Measurements from ENCODE around the gene KIF16B.
A peak's percentile ranks its signal among the peaks of the same experiment; 100 is the strongest.

Gene KIF16B

DNA sequence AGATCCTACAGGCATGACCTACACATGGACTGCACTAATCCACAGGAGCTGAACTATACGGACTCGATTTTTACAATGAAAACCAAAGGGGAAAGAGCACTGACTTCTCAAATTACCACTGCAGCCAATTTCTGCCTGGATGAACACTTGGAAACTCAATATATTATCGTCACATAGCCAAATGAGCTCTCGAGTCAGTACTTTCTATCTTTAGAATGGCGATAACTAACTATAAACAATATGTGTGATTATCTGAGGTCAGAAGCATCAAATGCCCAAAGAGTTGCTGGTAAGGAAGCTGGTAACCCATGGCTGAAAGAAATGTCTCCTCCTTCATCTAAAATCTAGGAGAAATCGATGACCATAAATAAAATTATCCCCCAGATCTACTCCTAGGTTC lies 86.7 kb downstream of the KIF16B start:
- no peaks in the 10 kb centered on the region for H3K9me3 Mint-ChIP-seq
- H3K27ac Mint-ChIP-seq, result no peak overlapping the region
- ATAC-seq (replicated peaks), result no peak
- H3K27me3 Mint-ChIP-seq, result no peaks in the 10 kb centered on the region
- no peak for DNase-seq
- H3K4me1 Mint-ChIP-seq (ENCODE audit: low read depth in 2 of 2), result no peaks in the 10 kb centered on the region
- peaks cover 2% of the 10 kb centered on the region for H3K36me3 Mint-ChIP-seq (ENCODE audit: insufficient read depth)
- no peak overlapping the region for H3K4me3 Mint-ChIP-seq

DNA sequence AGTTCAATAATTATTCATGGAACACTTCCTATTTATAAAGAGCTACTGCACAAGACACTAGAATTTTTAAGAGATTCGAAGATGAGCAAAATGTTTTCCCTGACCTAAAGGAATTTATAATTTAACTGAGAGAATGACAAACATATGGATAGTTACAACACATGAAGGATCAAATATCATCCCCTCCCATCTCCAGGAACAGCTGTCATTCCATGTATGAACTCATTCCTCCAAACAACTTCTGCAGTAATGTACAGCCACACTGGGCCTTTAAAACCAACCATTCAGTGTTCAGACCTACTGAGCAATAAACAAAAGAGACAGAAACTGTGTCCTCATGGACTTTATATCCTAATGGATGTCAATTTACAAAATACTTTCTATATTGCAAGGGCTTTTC lies 87.8 kb downstream of the KIF16B start:
- Mint-ChIP-seq H3K4me1 (ENCODE audit: low read depth in 2 of 2) (no peaks in the 10 kb centered on the region), H3K36me3 (ENCODE audit: insufficient read depth) (peaks cover 2% of the 10 kb centered on the region), H3K27ac (no peak overlapping the region), H3K4me3 (no peak overlapping the region), H3K27me3 (no peaks in the 10 kb centered on the region), H3K9me3 (no peaks in the 10 kb centered on the region)
- ATAC-seq (replicated peaks) (no peak), DNase-seq (no peak)

DNA sequence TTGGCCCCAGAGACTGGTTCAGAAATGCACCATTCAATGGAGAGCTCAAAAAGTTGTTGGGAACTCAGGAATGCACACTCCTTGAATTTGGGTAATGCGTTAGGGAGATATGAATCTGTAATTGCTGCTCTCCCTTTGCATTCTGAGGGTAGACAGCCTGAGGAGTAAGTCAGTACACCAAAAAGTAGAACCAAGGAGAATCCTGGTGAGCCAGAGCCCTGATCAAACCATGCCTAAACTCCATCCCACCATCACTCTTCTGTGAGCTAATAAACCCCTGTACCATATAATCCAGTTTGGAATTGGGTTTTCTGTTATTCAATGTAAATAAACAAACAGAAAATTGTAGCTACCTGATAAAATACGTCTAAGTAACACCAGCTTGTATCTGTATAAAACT lies 90.2 kb downstream of the KIF16B start:
- no peaks in the 10 kb centered on the region for H3K4me1 Mint-ChIP-seq (ENCODE audit: low read depth in 2 of 2)
- H3K4me3 Mint-ChIP-seq, result no peak overlapping the region
- no peak for DNase-seq
- no peak overlapping the region for H3K27ac Mint-ChIP-seq
- no peaks in the 10 kb centered on the region for H3K36me3 Mint-ChIP-seq (ENCODE audit: insufficient read depth)
- H3K27me3 Mint-ChIP-seq, result no peaks in the 10 kb centered on the region
- no peaks in the 10 kb centered on the region for H3K9me3 Mint-ChIP-seq
- no peak for ATAC-seq (replicated peaks)

DNA sequence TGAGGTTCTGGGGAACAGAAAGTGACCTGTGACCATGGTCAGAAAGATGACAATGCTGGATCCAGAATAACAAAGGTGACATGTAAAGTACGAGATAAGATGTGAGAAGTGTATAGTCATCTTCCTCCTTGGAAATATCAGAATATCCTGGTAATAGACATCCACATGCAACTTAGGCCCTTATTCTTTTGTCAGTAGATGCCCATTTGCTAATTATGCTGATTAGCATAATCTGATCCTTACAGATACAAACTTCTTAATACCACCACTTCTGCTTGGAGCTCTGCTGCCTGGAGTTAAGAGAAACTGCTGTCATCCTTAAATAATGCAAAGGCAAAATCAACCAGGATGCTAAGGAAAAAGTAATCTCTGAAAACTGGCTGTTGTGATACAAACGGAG lies 91.3 kb downstream of the KIF16B start:
- H3K4me1 Mint-ChIP-seq (ENCODE audit: low read depth in 2 of 2), result no peaks in the 10 kb centered on the region
- H3K9me3 Mint-ChIP-seq, result no peaks in the 10 kb centered on the region
- no peak overlapping the region for H3K27ac Mint-ChIP-seq
- no peaks in the 10 kb centered on the region for H3K27me3 Mint-ChIP-seq
- H3K4me3 Mint-ChIP-seq, result no peak overlapping the region
- DNase-seq (no peak), ATAC-seq (replicated peaks) (no peak)
- H3K36me3 Mint-ChIP-seq (ENCODE audit: insufficient read depth), result no peaks in the 10 kb centered on the region

DNA sequence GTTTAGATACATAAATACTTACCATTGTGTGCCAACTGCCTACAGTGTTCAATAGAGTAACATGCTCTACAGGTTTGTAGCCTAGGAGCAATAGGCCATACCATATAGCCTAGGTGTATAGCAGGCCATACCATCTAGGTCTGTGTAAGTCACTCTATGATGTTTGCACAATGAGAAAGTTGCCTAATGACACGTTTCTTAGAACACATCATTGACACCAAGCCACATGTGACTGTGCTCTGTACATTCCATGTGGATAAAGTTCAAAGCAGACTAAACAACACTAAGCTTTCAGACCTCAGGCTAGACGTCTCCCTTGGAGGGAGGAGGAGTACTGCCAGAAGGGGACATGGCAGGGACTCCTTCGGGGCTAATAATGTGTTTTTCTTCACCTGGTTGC lies 93.6 kb downstream of the KIF16B start:
- DNase-seq (no peak), ATAC-seq (replicated peaks) (no peak)
- Mint-ChIP-seq H3K4me1 (ENCODE audit: low read depth in 2 of 2) (no peaks in the 10 kb centered on the region), H3K27ac (no peak overlapping the region), H3K27me3 (no peaks in the 10 kb centered on the region), H3K9me3 (no peaks in the 10 kb centered on the region), H3K4me3 (no peak overlapping the region), H3K36me3 (ENCODE audit: insufficient read depth) (no peaks in the 10 kb centered on the region)

DNA sequence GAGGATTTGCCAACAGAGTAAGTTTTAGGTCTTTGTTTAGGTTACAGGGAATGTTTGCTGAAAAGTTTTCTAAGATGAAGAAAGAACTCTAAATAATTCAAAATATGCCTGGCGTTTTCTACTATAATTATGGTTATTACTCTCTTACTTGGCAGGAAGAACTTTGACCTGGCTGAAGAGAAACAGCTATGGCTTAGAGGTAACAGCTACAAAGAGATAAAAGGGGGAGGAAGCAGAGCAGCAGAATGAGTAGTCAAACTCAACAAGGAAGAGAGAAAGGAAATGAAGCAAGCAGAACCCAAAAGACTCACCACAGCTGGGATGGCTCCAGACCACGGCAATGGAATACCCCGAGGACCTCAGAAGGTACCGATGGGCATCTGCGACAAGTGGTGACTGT lies 95.6 kb downstream of the KIF16B start:
- peak overlapping the region in 1 of 2 donors; percentile 22 for H3K27ac Mint-ChIP-seq
- ATAC-seq (replicated peaks) (no peak), DNase-seq (no peak)
- no peaks in the 10 kb centered on the region for H3K9me3 Mint-ChIP-seq
- no peaks in the 10 kb centered on the region for H3K36me3 Mint-ChIP-seq (ENCODE audit: insufficient read depth)
- H3K4me1 Mint-ChIP-seq (ENCODE audit: low read depth in 2 of 2), result peaks cover 1% of the 10 kb centered on the region in 2 donors
- no peak overlapping the region for H3K4me3 Mint-ChIP-seq
- H3K27me3 Mint-ChIP-seq, result no peaks in the 10 kb centered on the region

DNA sequence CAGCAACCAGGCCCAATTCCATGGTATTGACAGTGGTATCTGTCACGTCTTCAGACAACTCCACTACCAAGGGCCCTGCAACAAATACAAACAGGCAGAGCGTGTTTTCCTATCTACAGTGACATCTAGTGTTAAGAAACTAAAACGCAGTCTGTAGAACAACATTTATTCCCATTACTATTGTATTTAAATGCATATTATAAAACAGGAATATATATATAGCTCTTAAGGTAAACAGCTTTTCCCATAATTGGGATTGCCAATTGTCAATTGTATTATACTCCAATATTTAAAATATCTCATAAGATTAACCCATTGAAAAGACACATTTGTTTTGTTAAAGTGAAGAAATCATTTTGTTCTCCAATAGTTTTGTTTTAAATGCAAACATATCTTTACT lies 97.2 kb downstream of the KIF16B start:
- H3K27me3 Mint-ChIP-seq, result no peaks in the 10 kb centered on the region
- no peaks in the 10 kb centered on the region for H3K9me3 Mint-ChIP-seq
- peak; percentile 46 for ATAC-seq (replicated peaks)
- H3K4me1 Mint-ChIP-seq (ENCODE audit: low read depth in 2 of 2), result peaks cover 1 to 3% of the 10 kb centered on the region in 2 donors
- no peaks in the 10 kb centered on the region for H3K36me3 Mint-ChIP-seq (ENCODE audit: insufficient read depth)
- no peak overlapping the region for H3K4me3 Mint-ChIP-seq
- no peak overlapping the region for H3K27ac Mint-ChIP-seq
- no peak for DNase-seq

DNA sequence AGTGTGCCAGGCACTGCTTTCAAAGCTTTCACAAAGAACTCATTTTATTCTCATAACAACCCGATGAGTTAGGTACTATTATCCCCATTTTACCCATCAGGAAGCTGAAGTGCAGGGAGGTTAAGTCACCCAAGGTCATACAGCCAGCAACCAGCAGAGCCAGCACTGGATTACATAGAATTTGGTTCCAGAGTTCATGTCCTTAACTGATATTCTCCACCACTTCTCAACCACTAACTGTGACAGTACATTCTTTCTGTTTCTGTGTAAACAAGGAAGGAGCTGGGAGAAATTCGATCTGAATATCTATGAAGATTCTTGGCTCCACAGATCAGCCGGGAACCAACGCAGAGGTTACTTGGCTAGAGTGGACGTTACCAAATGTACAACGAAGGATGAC lies 98.0 kb downstream of the KIF16B start:
- no peak for ATAC-seq (replicated peaks)
- H3K36me3 Mint-ChIP-seq (ENCODE audit: insufficient read depth), result no peaks in the 10 kb centered on the region
- no peak for DNase-seq
- H3K27me3 Mint-ChIP-seq, result no peaks in the 10 kb centered on the region
- H3K4me1 Mint-ChIP-seq (ENCODE audit: low read depth in 2 of 2), result peaks cover 1 to 3% of the 10 kb centered on the region in 2 donors
- no peaks in the 10 kb centered on the region for H3K9me3 Mint-ChIP-seq
- no peak overlapping the region for H3K4me3 Mint-ChIP-seq
- H3K27ac Mint-ChIP-seq, result no peak overlapping the region

DNA sequence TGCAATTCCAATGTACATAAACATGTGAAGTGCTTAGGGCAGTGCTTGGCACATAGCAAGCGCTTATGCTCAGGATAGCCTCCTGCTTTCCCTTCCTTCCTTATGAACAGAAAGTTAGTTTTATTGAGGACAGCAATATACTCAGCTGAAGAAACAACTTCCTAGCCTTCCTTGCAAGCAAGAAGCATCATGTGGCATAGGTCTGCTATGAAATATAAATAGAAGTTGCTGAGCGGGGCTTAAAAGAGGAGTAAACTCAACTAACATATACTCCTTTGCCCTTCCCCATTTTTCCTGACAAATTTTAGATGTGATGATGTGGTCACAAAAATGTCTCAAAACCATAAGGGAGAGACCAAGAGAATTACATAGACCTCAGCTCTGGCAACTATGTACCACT lies 98.9 kb downstream of the KIF16B start:
- Mint-ChIP-seq H3K4me1 (ENCODE audit: low read depth in 2 of 2) (peaks cover 1 to 3% of the 10 kb centered on the region in 2 donors), H3K9me3 (no peaks in the 10 kb centered on the region), H3K4me3 (no peak overlapping the region), H3K36me3 (ENCODE audit: insufficient read depth) (no peaks in the 10 kb centered on the region), H3K27ac (peak overlapping the region in 1 of 2 donors; percentile 21), H3K27me3 (no peaks in the 10 kb centered on the region)
- no peak for DNase-seq
- ATAC-seq (replicated peaks), result no peak

DNA sequence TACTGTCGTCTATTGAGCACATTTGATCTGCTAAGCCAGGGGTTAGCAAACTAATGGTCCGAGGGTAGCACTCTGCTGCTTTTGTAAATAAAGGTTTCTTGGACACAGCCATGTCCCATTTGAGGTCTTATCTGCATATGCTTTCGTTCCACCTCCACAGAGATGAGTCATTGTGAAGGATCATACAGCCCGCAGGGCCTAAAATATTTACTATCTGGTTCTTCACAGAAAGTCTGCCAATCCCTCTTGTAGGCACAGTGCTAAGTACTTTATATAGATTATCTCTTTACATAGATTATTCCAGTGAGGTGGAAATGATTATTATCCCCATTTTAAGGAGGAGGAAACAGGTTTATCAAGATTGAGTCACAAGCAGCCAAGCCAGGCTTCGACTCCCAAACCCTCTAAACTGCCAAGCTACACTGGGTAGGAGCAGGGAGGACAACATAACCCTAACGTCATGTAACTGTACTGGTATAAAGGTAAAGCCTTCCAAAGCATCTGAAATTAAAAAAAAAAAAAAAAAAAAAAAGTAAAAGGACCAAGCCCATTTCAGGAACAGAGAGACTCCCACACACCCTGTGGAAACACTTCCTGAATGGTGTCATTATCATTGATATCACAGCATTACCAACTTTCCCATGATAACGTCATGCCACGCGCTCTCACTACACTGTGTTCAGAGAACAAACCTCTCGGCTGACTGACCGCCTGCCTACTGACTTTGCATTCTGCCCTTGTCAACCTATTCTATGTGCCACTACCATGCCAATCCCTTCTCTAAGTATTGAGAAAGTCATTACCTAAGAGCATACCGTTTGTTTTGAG lies 101.0 kb downstream of the KIF16B start:
- no peak overlapping the region for H3K4me3 Mint-ChIP-seq
- no peaks in the 10 kb centered on the region for H3K36me3 Mint-ChIP-seq (ENCODE audit: insufficient read depth)
- no peak overlapping the region for H3K27ac Mint-ChIP-seq
- DNase-seq (no peak), ATAC-seq (replicated peaks) (no peak)
- no peaks in the 10 kb centered on the region for H3K9me3 Mint-ChIP-seq
- peaks cover 2 to 3% of the 10 kb centered on the region in 2 donors for H3K4me1 Mint-ChIP-seq (ENCODE audit: low read depth in 2 of 2)
- H3K27me3 Mint-ChIP-seq, result no peaks in the 10 kb centered on the region

DNA sequence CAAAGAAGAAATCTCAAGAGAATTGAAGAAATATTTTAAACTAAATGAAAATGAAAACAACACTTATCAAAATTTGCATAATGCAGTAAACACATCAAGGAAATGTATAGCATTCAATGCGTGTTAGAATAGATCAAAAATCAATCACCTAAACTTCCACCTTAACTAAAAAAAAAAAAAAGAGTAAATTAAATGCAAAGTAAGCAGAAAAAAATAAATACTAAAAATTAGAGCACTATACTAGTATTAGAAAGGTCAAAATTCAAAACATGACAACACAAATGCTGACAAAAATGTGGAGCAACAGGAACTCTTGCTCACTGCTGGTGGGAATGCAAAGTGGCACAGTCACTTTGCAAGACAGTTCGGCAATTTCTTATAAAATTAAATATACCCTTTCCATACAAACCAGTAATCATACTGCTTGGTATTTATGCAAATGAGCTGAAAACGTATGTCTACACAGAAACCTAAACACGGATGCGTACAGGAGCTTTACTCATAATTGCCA lies 103.8 kb downstream of the KIF16B start:
- Mint-ChIP-seq H3K36me3 (ENCODE audit: insufficient read depth) (no peaks in the 10 kb centered on the region), H3K9me3 (peaks cover 0 to 1% of the 10 kb centered on the region in 2 donors), H3K27me3 (no peaks in the 10 kb centered on the region), H3K4me3 (no peak overlapping the region), H3K4me1 (ENCODE audit: low read depth in 2 of 2) (peaks cover 3 to 4% of the 10 kb centered on the region in 2 donors), H3K27ac (no peak overlapping the region)
- DNase-seq (no peak), ATAC-seq (replicated peaks) (no peak)

DNA sequence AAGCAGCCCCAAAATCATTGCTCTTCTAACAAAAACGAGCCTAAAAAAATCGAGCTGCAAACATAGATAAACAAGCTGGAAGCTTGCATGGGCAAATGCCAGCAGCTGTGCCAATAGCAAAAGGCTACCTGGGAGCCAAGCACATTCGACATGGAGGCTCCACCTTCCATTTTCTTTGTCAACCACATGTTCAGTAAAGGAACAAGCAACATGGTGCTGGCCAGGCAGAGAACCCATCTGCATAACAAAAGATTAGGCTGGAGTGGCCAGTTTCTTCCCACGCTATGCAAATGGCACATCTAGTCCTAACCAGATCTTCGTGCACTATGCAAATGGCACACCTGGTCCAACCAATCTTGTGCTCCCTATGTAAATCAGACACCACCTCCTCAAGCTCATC lies 110.5 kb downstream of the KIF16B start:
- DNase-seq, result no peak
- Mint-ChIP-seq H3K9me3 (peaks cover 0 to 1% of the 10 kb centered on the region in 2 donors), H3K27me3 (no peaks in the 10 kb centered on the region), H3K4me3 (no peak overlapping the region), H3K27ac (no peak overlapping the region), H3K4me1 (ENCODE audit: low read depth in 2 of 2) (peaks cover 0 to 3% of the 10 kb centered on the region in 2 donors), H3K36me3 (ENCODE audit: insufficient read depth) (no peaks in the 10 kb centered on the region)
- no peak for ATAC-seq (replicated peaks)

DNA sequence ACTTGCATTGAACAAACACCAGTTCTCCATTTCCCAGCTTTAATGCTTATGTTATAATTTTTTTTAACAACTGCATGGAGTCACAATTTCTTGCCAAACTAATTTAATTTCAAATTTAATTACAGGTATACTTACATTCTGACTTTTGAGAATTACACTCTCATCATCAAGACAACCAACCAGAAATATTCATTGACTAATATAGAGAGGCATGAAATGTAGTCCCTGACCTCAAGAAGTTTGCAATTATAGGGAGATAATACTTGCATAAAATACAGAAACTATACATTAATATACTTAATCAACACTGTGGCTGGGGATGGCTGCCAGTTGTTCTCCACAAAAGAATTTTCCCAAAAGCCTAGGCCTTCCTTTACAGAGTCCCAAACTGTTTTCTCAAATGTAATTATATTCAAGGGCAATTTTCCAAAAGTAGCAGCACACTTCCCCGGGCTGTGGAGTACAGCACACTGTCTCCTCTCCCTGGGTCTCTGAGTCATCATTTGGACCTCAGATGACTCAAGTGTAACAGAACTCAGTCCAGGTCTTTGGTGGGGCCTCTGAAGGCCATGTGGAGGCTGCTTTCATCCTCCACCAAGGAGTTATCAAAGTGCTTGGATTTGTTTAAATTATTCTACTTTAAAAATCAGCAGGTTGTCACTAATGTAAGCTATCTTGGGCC lies 114.1 kb downstream of the KIF16B start:
- no peak overlapping the region for H3K4me3 Mint-ChIP-seq
- DNase-seq (no peak), ATAC-seq (replicated peaks) (no peak)
- H3K36me3 Mint-ChIP-seq (ENCODE audit: insufficient read depth), result no peaks in the 10 kb centered on the region
- no peaks in the 10 kb centered on the region for H3K27me3 Mint-ChIP-seq
- H3K4me1 Mint-ChIP-seq (ENCODE audit: low read depth in 2 of 2), result no peaks in the 10 kb centered on the region
- no peaks in the 10 kb centered on the region for H3K9me3 Mint-ChIP-seq
- no peak overlapping the region for H3K27ac Mint-ChIP-seq

DNA sequence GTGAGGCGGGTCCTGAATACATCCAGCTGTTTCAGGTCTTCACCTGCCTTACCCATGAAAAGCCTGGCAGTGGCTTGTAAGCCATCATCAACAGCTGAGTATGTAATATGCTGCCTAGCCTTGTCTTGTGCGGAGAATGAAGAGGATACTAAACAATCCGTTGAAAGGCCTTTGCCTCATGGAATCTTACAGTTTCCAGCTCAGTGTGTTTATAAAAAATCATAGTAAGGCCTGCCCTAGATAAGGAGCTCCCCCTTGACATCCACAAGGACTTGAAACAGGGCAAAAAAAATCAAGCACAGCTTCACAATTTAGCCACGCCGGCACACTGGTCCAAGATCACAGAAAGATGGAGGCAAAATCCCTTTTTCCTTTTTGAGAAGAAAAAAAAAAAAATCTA lies 115.7 kb downstream of the KIF16B start:
- H3K27ac Mint-ChIP-seq, result no peak overlapping the region
- no peak for DNase-seq
- H3K27me3 Mint-ChIP-seq, result no peaks in the 10 kb centered on the region
- no peak overlapping the region for H3K4me3 Mint-ChIP-seq
- no peaks in the 10 kb centered on the region for H3K4me1 Mint-ChIP-seq (ENCODE audit: low read depth in 2 of 2)
- no peaks in the 10 kb centered on the region for H3K9me3 Mint-ChIP-seq
- no peaks in the 10 kb centered on the region for H3K36me3 Mint-ChIP-seq (ENCODE audit: insufficient read depth)
- no peak for ATAC-seq (replicated peaks)
